Fibroblast of lung (primary cell): ENCODE measurements around the gene HYAL1. TPM values are rescaled to one million over a fixed set of nuclear protein-coding genes. Genes with fewer than 3 reads are reported as not detected.

ENCODE experiments used
- DNase-seq, 2 donors: peaks; one replicate each; pipeline versions ENCODE4 v3.0.0 to v3.0.0-alpha.2; 2010; ENCODE audit warnings: low read depth in 2 of 2
- H2AFZ ChIP-seq: 2 replicates; pipeline ENCODE4 v1.5.1; 2012; ENCODE audit warnings: low read length, control low read depth, inconsistent platforms
- H3K27ac ChIP-seq: 2 replicates; pipeline ENCODE4 v1.5.1; 2011; ENCODE audit warnings: low read length, control low read depth; ENCODE audit not compliant: insufficient read depth
- H3K27me3 ChIP-seq: 2 replicates; pipeline ENCODE4 v1.5.1; 2011; ENCODE audit warnings: mild to moderate bottlenecking, low read length; ENCODE audit not compliant: control insufficient read depth, insufficient read depth
- H3K36me3 ChIP-seq: 2 replicates; pipeline ENCODE4 v1.5.1; 2011; ENCODE audit warnings: low read length; ENCODE audit not compliant: control insufficient read depth, insufficient read depth
- H3K4me1 ChIP-seq: 2 replicates; pipeline ENCODE4 v1.5.1; 2011; ENCODE audit warnings: low read length; ENCODE audit not compliant: control insufficient read depth, insufficient read depth; ENCODE audit errors: extremely low read depth
- H3K4me2 ChIP-seq: 2 replicates; pipeline ENCODE4 v1.5.1; 2011; ENCODE audit warnings: low read length, control low read depth; ENCODE audit not compliant: insufficient read depth; ENCODE audit errors: extremely low read depth
- H3K4me3 ChIP-seq, 4 experiments: fragments of 200-600 bp in 1 of 4; sonication (generic) in 1 of 4; replicated peaks in 1 of 4; 2 replicates each; pipeline ENCODE4 v1.5.1; 2011 to 2016; ENCODE audit warnings: low read length in 4 of 4, low read depth in 3 of 4, mild to moderate bottlenecking in 3 of 4, control low read depth in 2 of 4, inconsistent platforms in 1 of 4, mixed read lengths in 1 of 4; ENCODE audit not compliant: insufficient read depth in 1 of 4; ENCODE audit errors: control extremely low read depth in 1 of 4
- H3K79me2 ChIP-seq: 2 replicates; pipeline ENCODE4 v1.5.1; 2012; ENCODE audit warnings: mild to moderate bottlenecking, low read length, inconsistent platforms; ENCODE audit not compliant: control insufficient read depth, insufficient read depth
- H3K9ac ChIP-seq: 2 replicates; pipeline ENCODE4 v1.5.1; 2011; ENCODE audit warnings: mild to moderate bottlenecking, low read length, control low read depth; ENCODE audit not compliant: insufficient read depth
- H3K9me3 ChIP-seq: 2 replicates; pipeline ENCODE4 v1.5.1; 2012; ENCODE audit warnings: low read depth, low read length; ENCODE audit not compliant: control insufficient read depth, insufficient read depth
- H4K20me1 ChIP-seq: 2 replicates; pipeline ENCODE4 v1.5.1; 2011; ENCODE audit warnings: low read length; ENCODE audit not compliant: control insufficient read depth, insufficient read depth; ENCODE audit errors: extremely low read depth
- EZH2 ChIP-seq: IDR thresholded peaks from 2 replicates; pipeline ENCODE4 v1.5.1; 2012; ENCODE audit warnings: low read length, control low read depth, mild to moderate bottlenecking; ENCODE audit errors: missing control alignments
- polyA plus RNA-seq, 2 donors: library from polyadenylated mRNA; depleted of rRNA in 1 of 2; stranded (reverse) in 1 of 2; unstranded in 1 of 2; fragments of >200 nt; gene quantifications; 2 replicates each; pipeline ENCODE4 v1.2.1, GENCODE V29; 2011 to 2012; ENCODE audit warnings: missing spikeins in 1 of 2
- total RNA-seq: library from RNA; depleted of rRNA; stranded (reverse); fragments of >200 nt; gene quantifications from 2 replicates; pipeline ENCODE4 v1.2.1, GENCODE V29; 2014
- TF ChIP-seq, protein P1 (sequence below), 2 donors: IDR thresholded peaks in 1 of 2; conservative IDR thresholded peaks in 1 of 2; 1 replicate in 1 of 2; 2 replicates in 1 of 2; pipeline ENCODE4 v1.5.1; 2011 to 2012; ENCODE audit warnings: low read length in 2 of 2, control low read depth in 1 of 2, inconsistent platforms in 1 of 2, low read depth in 1 of 2, mild to moderate bottlenecking in 1 of 2

HYAL1 gene
- total and polyA plus RNA-seq, 2 donors (not counting 1 experiment from before 2014, with no cell fraction given): 1.3 to 2.5 TPM

DNA sequence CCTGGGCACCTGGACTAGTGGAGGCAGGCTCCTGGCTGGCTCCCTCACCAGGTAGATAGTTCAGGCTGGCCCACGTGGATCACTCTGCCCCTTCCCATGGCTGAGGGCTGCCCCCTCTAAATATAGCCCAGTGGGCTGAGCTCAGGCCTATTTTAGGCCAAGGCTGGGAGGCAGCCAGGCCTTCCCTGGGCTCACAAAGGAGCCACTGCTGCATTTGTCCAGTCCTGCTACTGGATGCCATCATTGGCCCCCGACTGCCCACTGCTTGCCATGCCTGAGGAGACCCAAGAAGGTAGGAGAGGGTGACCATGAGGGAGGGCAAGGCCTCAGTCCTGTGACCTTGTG, 24.5 kb downstream of the HYAL1 start, which contains the start of gene LSMEM2:
TSS of gene LSMEM2 (plus strand) at position 208 of the 345 bp plus-strand sequence. CDS start at position 235, 27 bp downstream.
- DNase-seq: no peak
- no peak within 1 kb of the TSS for H2AFZ ChIP-seq
- H3K9ac ChIP-seq: no peak within 1 kb of the TSS
- H3K27me3 ChIP-seq: no peaks in the 10 kb centered on the region
- no peaks in the 10 kb centered on the region for H4K20me1 ChIP-seq
- TF ChIP-seq EZH2: no peak
- TF ChIP-seq, protein P1, sequence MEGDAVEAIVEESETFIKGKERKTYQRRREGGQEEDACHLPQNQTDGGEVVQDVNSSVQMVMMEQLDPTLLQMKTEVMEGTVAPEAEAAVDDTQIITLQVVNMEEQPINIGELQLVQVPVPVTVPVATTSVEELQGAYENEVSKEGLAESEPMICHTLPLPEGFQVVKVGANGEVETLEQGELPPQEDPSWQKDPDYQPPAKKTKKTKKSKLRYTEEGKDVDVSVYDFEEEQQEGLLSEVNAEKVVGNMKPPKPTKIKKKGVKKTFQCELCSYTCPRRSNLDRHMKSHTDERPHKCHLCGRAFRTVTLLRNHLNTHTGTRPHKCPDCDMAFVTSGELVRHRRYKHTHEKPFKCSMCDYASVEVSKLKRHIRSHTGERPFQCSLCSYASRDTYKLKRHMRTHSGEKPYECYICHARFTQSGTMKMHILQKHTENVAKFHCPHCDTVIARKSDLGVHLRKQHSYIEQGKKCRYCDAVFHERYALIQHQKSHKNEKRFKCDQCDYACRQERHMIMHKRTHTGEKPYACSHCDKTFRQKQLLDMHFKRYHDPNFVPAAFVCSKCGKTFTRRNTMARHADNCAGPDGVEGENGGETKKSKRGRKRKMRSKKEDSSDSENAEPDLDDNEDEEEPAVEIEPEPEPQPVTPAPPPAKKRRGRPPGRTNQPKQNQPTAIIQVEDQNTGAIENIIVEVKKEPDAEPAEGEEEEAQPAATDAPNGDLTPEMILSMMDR (conservative IDR thresholded peaks at IDR 0.05 in 1 of 2, IDR thresholded peaks at IDR 0.05 in 1 of 2; ENCODE audit: low read depth in 1 of 2, low read length in 2 of 2): no peak
- H3K4me1 ChIP-seq: no peaks in the 10 kb centered on the region
- no peak within 1 kb of the TSS for H3K27ac ChIP-seq
- no peaks in the 10 kb centered on the region for H3K36me3 ChIP-seq
- no peak within 1 kb of the TSS for H3K4me3 ChIP-seq
- H3K9me3 ChIP-seq: no peaks in the 10 kb centered on the region
- no peaks in the 10 kb centered on the region for H3K79me2 ChIP-seq
- H3K4me2 ChIP-seq: no peak within 1 kb of the TSS

DNA sequence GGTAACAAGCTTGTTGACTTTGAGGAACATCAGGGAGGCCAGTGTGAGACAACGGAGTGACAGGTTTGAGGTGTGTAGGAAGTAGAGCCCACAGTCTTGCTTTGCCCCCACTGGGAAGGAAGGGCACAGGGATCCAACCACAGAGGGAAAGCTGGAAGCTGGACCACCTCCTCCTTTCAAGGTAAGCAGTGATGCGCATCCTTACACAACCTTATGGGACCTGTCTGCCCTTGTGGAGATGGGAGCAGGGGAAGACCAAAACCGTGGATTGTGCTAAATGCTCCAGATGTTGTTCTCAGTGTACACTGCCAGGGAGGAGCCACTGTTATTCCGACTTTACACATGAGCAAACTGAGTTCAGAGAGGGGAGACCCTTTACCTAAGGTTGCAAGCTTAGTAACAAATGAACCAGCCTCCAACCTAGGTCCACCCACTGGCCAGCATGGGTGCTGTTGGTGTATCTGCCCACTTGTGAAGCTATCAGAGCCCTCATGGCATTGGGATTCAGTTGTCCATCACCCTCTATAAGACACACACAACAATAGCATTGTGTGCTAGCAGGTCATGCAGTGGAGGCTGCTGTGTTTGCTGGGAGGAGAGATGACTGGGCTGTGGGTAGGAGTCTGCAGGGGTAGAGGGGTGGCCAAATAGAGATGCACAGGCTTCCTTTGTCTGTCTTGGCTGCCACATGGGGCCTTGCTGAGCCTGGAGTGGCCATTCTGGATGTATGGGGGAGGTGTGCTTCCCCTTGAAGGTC, 25.1 kb downstream of the HYAL1 start:
- Histone ChIP-seq H3K27me3 (no peaks in the 10 kb centered on the region), H3K79me2 (no peaks in the 10 kb centered on the region), H3K9ac (no peak overlapping the region), H3K4me1 (peaks cover under 1% of the 10 kb centered on the region), H3K36me3 (no peaks in the 10 kb centered on the region), H3K4me3 (no peak overlapping the region), H4K20me1 (no peaks in the 10 kb centered on the region), H2AFZ (no peak overlapping the region), H3K9me3 (no peaks in the 10 kb centered on the region), H3K27ac (no peak overlapping the region), H3K4me2 (no peak overlapping the region)
- TF ChIP-seq EZH2: no peak
- TF ChIP-seq, protein P1 (conservative IDR thresholded peaks at IDR 0.05 in 1 of 2, IDR thresholded peaks at IDR 0.05 in 1 of 2; ENCODE audit: low read depth in 1 of 2, low read length in 2 of 2): no peak
- DNase-seq: no peak

DNA sequence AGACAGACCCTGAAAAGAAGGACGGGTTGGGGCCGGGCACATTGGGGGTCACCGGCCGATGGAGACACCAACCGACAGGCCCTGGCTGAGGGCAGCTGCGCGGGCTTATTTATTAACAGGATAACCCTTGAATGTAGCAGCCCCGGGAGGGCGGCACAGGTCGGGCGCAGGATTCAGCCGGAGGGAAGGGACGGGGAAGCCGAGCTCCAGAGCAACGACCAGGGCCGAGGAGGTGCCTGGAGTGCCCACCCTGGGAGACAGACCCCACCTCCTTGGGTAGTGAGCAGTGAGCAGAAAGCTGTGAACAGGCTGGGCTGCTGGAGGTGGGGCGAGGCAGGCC, 26.6 kb downstream of the HYAL1 start:
- Histone ChIP-seq H3K27ac (no peak overlapping the region), H3K9ac (no peak overlapping the region), H3K79me2 (no peaks in the 10 kb centered on the region), H3K9me3 (no peaks in the 10 kb centered on the region), H3K4me2 (no peak overlapping the region), H4K20me1 (no peaks in the 10 kb centered on the region), H3K4me1 (peaks cover 5% of the 10 kb centered on the region), H3K36me3 (no peaks in the 10 kb centered on the region), H3K27me3 (no peaks in the 10 kb centered on the region), H2AFZ (no peak overlapping the region), H3K4me3 (no peak overlapping the region)
- DNase-seq: no peak
- TF ChIP-seq EZH2: no peak
- TF ChIP-seq, protein P1 (conservative IDR thresholded peaks at IDR 0.05 in 1 of 2, IDR thresholded peaks at IDR 0.05 in 1 of 2; ENCODE audit: low read depth in 1 of 2, low read length in 2 of 2): no peak
